Measurements from ENCODE around the gene RBM6. TPM values are rescaled to one million over a fixed set of nuclear protein-coding genes. Genes with fewer than 3 reads are reported as not detected.

Gene RBM6
- total and polyA plus RNA-seq, 11 donors: 21.1 to 75.1 (median 32.6) TPM

- intact Hi-C loops (cut with DNase I): no loop called here
- 60 to 76% (median 75%) methylated on average over 5 of the region's 5 CpGs for WGBS, 4 donors
- Histone ChIP-seq H3K4me3 (no peak overlapping the region), H3K27ac (peak overlapping the region in 2 of 12 donors; percentile 9 to 16), H3K36me3 (peaks cover 14 to 100% (median 100%) of the 10 kb centered on the region in 9 donors), H3K9me3 (no peaks in the 10 kb centered on the region), H3K27me3 (no peaks in the 10 kb centered on the region), H3K4me1 (peaks cover 0 to 16% (median 0%) of the 10 kb centered on the region in 12 donors)
- TF ChIP-seq CTCF (IDR thresholded peaks at IDR 0.05): no peak
- no peak for TF ChIP-seq POLR2A (IDR thresholded peaks at IDR 0.05)
- no peak for DNase-seq
- peak in 3 of 4 donors; percentile 29 to 58 (median 37) for ATAC-seq
Measured at GRCh38 chr3:50111757-50112156, 171.8 kb downstream of the RBM6 start.

- TF ChIP-seq POLR2A (IDR thresholded peaks at IDR 0.05) (no peak), CTCF (IDR thresholded peaks at IDR 0.05) (no peak)
- Histone ChIP-seq H3K27me3 (no peaks in the 10 kb centered on the region), H3K27ac (peak overlapping the region in 1 of 12 donors; percentile 14), H3K9me3 (no peaks in the 10 kb centered on the region), H3K4me1 (peaks cover 0 to 16% (median 0%) of the 10 kb centered on the region in 12 donors), H3K4me3 (no peak overlapping the region), H3K36me3 (peaks cover 14 to 100% (median 100%) of the 10 kb centered on the region in 9 donors)
- 74 to 89% (median 88%) methylated on average over 3 of the region's 3 CpGs for WGBS, 4 donors
- intact Hi-C loops (cut with DNase I): no loop called here
- ATAC-seq (peak; percentile 73 to 79 (median 78)), DNase-seq (no peak)
Measured at GRCh38 chr3:50112462-50112861, 172.5 kb downstream of the RBM6 start.

- H3K27ac ChIP-seq: no peak overlapping the region
- H3K36me3 ChIP-seq: peaks cover 8 to 94% (median 91%) of the 10 kb centered on the region in 9 donors
- no peak overlapping the region for H3K4me3 ChIP-seq
- no peaks in the 10 kb centered on the region for H3K9me3 ChIP-seq
- 77 to 90% (median 86%) methylated on average over 8 of the region's 8 CpGs for WGBS, 4 donors
- intact Hi-C loops (cut with DNase I): no loop called here
- H3K4me1 ChIP-seq: peaks cover 0 to 14% (median 0%) of the 10 kb centered on the region in 12 donors
- no peak for DNase-seq
- ATAC-seq: no peak
- no peaks in the 10 kb centered on the region for H3K27me3 ChIP-seq
- no peak for TF ChIP-seq CTCF (IDR thresholded peaks at IDR 0.05)
- TF ChIP-seq POLR2A (IDR thresholded peaks at IDR 0.05): no peak
Measured at GRCh38 chr3:50117120-50117519, 177.2 kb downstream of the RBM6 start.

- H3K27ac ChIP-seq: no peak overlapping the region
- intact Hi-C loops (cut with DNase I): no loop called here
- WGBS, 4 donors: 88 to 91% (median 89%) methylated on average over 10 of the region's 10 CpGs
- DNase-seq: no peak
- no peak for ATAC-seq
- H3K36me3 ChIP-seq: peaks cover 8 to 83% (median 80%) of the 10 kb centered on the region in 9 donors
- H3K4me3 ChIP-seq: no peak overlapping the region
- no peaks in the 10 kb centered on the region for H3K27me3 ChIP-seq
- peaks cover 0 to 9% (median 0%) of the 10 kb centered on the region in 12 donors for H3K4me1 ChIP-seq
- TF ChIP-seq POLR2A (IDR thresholded peaks at IDR 0.05) (no peak), CTCF (IDR thresholded peaks at IDR 0.05) (no peak)
- no peaks in the 10 kb centered on the region for H3K9me3 ChIP-seq
Measured at GRCh38 chr3:50118237-50118636, 178.3 kb downstream of the RBM6 start.

Data from heart left ventricle (tissue), 16 donors.